ENCODE measurements around the gene ABCA8. TPM values are rescaled to one million over a fixed set of nuclear protein-coding genes. Genes with fewer than 3 reads are reported as not detected.
A peak's percentile ranks its signal among the peaks of the same experiment; 100 is the strongest.

Gene ABCA8
- polyA plus RNA-seq, 1 donor from 2014 or later = not detected

DNA sequence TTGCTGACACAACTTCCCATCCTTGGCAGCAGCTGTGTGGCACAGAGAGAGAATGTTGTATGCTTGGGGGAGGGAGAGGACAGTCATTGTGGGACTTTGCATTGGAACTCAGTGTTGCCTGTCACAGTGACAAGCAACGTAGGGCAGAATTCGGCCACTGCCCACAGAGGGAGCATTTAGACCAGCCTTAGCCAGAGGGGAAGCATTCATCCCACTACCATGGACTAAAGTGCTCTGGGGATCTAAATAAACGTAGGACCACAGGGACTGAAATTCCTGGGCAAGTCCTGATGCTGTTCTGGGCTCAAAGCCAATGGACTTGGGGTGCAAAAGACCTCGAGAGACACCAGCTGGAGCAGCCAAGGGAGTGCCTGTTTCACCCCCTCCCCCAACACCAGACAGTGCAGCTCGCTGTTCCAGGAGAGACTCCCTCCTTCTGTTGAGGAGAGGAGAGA, 44.9 kb downstream of the ABCA8 start:
- Mint-ChIP-seq H3K9me3 (peaks cover 0 to 2% (median 0%) of the 10 kb centered on the region in 3 donors), H3K4me3 (no peak overlapping the region), H3K36me3 (no peaks in the 10 kb centered on the region), H3K4me1 (peaks cover 0 to 5% (median 4%) of the 10 kb centered on the region in 3 donors), H3K27ac (no peak overlapping the region), H3K27me3 (peaks cover 2% of the 10 kb centered on the region)

DNA sequence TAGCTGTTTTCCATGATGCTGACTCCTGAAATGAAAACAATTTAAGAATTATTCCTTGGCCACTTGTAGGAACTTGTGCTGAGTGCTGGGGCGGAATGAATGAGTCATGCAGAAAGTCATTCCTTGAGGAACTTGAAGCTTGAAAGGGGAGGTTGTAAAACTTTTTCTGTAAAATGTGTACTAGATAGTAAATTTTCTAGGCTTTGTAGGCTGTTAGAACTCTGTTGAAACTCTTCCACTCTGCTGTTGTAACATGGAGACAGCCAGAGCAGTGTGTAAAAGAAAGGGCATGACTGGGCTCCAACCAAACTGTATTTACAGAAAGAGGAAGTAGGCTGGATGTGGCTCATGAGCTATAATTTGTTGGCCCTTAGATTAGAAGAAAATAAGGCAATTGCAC, 46.1 kb downstream of the ABCA8 start:
- Mint-ChIP-seq H3K4me3 (no peak overlapping the region), H3K36me3 (no peaks in the 10 kb centered on the region), H3K27me3 (no peaks in the 10 kb centered on the region), H3K9me3 (peaks cover 0 to 2% (median 0%) of the 10 kb centered on the region in 3 donors), H3K27ac (no peak overlapping the region), H3K4me1 (peaks cover 0 to 5% (median 4%) of the 10 kb centered on the region in 3 donors)

DNA sequence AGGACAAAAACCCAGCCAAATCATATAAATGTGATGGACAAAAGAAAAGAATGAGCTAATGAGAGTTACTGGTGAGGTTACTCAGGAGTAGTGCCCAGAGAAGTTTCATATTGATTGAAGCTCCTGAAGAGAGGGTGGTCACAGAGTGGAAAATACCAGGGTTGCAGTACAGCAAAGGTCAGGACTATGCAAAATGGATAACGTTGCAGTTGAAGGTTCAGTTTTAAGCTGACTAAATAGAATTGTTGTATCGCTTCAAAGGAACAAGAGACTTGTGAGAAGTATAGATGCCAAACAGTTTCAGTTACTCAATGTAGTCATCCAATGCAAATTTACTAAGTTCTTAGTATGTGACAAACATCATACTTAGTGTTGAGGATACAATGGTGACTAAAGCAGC, 47.1 kb downstream of the ABCA8 start:
- no peak overlapping the region for H3K27ac Mint-ChIP-seq
- H3K27me3 Mint-ChIP-seq = no peaks in the 10 kb centered on the region
- H3K9me3 Mint-ChIP-seq = no peaks in the 10 kb centered on the region
- no peak overlapping the region for H3K4me3 Mint-ChIP-seq
- no peaks in the 10 kb centered on the region for H3K36me3 Mint-ChIP-seq
- peaks cover 0 to 5% (median 4%) of the 10 kb centered on the region in 3 donors for H3K4me1 Mint-ChIP-seq

DNA sequence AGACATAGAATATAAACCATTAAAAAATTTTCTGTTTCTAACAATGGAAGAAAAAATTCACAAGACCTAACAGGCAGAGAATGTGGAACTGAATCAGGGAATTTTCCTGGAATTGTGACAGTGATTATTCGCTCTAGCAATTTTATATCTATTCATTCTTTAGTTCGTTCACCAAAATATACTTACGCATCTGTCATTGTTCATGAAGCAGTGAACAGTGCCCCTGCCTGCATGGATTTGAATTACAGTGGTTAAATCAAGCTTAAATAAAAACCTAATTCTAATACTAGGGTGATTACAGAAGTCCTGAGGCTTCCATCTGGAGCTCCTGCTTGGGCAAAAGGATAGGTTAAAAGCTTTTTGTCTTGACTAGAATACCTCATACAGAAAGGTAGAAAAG, 48.6 kb downstream of the ABCA8 start:
- Mint-ChIP-seq H3K36me3 (no peaks in the 10 kb centered on the region), H3K4me3 (no peak overlapping the region), H3K27ac (no peak overlapping the region), H3K4me1 (peaks cover 0 to 5% (median 4%) of the 10 kb centered on the region in 3 donors), H3K27me3 (no peaks in the 10 kb centered on the region), H3K9me3 (no peaks in the 10 kb centered on the region)

DNA sequence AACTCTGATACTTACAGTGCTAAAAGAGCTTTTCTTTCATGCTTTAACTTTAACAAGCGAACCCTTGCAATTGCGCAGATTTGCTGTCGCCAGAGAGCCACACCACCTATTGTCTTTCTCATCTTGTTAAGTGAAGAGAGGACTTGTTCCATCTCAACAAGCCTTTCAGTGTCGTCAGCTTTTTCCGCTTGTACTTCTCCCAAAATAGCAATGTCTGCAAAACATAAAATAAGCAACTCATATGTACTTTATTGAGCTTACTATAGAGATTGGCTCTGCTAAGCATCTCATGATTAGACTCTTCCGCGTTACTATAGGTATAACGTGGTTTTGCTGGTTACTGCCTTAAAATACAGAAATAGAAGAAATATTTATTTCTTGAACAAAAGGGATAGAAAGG, 51.9 kb downstream of the ABCA8 start:
- Mint-ChIP-seq H3K36me3 (no peaks in the 10 kb centered on the region), H3K4me1 (peaks cover 0 to 5% (median 0%) of the 10 kb centered on the region in 3 donors), H3K4me3 (no peak overlapping the region), H3K27me3 (peaks cover 1% of the 10 kb centered on the region), H3K27ac (no peak overlapping the region), H3K9me3 (peaks cover 0 to 5% (median 0%) of the 10 kb centered on the region in 3 donors)

DNA sequence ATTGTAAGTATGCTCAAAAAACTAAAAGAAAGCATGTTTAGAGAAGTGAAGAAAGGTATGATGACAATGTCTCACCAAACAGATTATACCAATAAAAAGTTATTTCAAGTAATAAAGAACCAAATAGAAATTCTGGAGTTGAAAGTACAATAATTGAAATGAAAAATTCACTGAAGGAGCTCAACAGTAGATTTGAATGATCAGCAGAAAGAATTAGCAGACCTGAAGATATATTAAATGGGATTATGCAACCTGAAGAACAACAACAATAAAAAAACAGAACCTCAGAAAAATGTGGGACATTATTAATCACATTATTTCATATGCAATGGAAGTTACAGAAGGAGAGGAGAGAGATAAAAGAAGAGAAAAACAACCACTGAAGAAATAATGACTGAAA, 57.6 kb downstream of the ABCA8 start:
- Mint-ChIP-seq H3K27ac (no peak overlapping the region), H3K27me3 (peaks cover 5% of the 10 kb centered on the region), H3K4me1 (no peaks in the 10 kb centered on the region), H3K9me3 (peaks cover 3 to 13% (median 11%) of the 10 kb centered on the region in 3 donors), H3K36me3 (peaks cover 4% of the 10 kb centered on the region), H3K4me3 (no peak overlapping the region)

DNA sequence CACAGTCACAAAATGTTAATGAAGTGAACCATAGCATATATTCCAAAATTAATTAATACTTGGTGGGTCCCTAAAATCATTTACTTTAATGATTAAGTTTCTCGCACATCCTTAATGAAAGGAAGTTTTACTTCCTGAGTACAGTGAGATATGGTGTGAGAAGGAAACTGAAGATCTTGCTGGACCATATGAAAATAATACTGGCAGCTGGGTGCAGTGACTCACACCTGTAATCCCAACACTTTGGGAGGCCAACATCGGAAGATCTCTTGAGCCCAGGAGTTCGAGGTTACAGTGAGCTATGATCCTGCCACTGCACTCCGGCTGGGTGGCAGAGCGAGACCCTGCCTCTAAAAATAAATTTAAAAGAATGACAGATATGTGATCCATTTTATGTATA, 62.5 kb downstream of the ABCA8 start:
- no peak overlapping the region for H3K27ac Mint-ChIP-seq
- H3K4me1 Mint-ChIP-seq = no peaks in the 10 kb centered on the region
- H3K4me3 Mint-ChIP-seq = no peak overlapping the region
- H3K36me3 Mint-ChIP-seq = peaks cover 3% of the 10 kb centered on the region
- peaks cover 5% of the 10 kb centered on the region for H3K27me3 Mint-ChIP-seq
- H3K9me3 Mint-ChIP-seq = peaks cover 3 to 8% (median 6%) of the 10 kb centered on the region in 3 donors

DNA sequence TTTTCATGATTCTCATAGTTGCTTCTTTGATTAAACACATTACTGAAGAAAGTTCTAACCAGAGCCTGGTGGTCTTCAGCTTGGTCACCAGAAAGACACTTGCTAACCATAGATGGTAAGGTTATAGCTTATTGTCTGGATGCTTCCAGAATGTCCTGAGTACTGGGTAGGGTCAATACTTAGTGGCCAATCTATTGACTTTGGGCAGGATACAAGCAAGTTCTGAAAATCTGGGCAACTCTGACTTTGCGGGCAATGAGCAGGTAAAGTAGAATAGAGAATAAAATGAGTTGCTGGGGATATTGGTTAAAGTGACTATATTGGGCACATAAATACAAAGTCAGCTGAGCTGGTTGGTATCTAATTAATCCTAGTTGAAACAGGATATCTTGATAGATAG, 63.0 kb downstream of the ABCA8 start:
- Mint-ChIP-seq H3K27me3 (peaks cover 4% of the 10 kb centered on the region), H3K27ac (no peak overlapping the region), H3K36me3 (peaks cover 2% of the 10 kb centered on the region), H3K9me3 (peaks cover 3 to 4% (median 3%) of the 10 kb centered on the region in 3 donors), H3K4me1 (no peaks in the 10 kb centered on the region), H3K4me3 (no peak overlapping the region)

DNA sequence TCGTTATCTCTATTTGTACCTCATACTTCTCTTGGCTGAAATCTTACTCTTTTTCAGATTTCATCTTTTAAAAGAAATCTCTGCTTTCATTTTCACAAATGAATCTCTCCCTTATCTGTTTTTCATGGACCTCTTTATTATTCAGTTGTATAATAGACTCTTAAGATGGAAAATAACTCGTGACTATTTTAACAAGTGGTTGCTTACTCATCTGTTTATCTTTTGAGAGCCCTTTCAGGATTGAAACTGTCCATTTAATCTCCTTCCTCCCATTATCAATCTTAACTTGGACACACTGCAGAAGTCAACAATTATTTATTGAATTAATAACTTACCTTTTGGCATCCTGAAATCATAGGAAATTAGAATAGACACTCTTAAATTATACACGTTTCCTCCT, 68.8 kb downstream of the ABCA8 start:
- no peak overlapping the region for H3K27ac Mint-ChIP-seq
- no peaks in the 10 kb centered on the region for H3K4me1 Mint-ChIP-seq
- H3K36me3 Mint-ChIP-seq = peaks cover 2% of the 10 kb centered on the region
- peaks cover 5% of the 10 kb centered on the region for H3K27me3 Mint-ChIP-seq
- H3K9me3 Mint-ChIP-seq = no peaks in the 10 kb centered on the region
- no peak overlapping the region for H3K4me3 Mint-ChIP-seq

DNA sequence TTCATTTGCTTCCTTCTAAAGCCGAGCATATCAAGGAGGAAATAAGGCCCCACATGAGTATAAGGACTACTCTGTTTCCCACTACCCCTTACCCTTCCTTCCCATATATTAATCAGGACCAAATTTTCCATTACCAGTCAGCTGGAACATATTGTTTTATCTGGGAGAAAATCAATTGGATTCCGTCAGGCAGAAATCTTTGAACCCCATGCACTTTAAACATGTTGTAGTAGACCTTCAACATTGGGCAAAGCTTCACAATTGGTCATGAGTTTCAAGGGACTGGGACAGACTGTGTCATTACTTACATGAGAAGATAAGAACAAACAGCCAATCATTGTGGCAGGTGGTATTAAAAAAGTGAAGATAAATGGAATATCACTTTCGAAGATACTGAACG, 70.3 kb downstream of the ABCA8 start:
- H3K4me3 Mint-ChIP-seq = no peak overlapping the region
- peaks cover 5% of the 10 kb centered on the region for H3K27me3 Mint-ChIP-seq
- H3K9me3 Mint-ChIP-seq = peaks cover 0 to 4% (median 3%) of the 10 kb centered on the region in 3 donors
- H3K27ac Mint-ChIP-seq = no peak overlapping the region
- peaks cover 2% of the 10 kb centered on the region for H3K36me3 Mint-ChIP-seq
- no peaks in the 10 kb centered on the region for H3K4me1 Mint-ChIP-seq

DNA sequence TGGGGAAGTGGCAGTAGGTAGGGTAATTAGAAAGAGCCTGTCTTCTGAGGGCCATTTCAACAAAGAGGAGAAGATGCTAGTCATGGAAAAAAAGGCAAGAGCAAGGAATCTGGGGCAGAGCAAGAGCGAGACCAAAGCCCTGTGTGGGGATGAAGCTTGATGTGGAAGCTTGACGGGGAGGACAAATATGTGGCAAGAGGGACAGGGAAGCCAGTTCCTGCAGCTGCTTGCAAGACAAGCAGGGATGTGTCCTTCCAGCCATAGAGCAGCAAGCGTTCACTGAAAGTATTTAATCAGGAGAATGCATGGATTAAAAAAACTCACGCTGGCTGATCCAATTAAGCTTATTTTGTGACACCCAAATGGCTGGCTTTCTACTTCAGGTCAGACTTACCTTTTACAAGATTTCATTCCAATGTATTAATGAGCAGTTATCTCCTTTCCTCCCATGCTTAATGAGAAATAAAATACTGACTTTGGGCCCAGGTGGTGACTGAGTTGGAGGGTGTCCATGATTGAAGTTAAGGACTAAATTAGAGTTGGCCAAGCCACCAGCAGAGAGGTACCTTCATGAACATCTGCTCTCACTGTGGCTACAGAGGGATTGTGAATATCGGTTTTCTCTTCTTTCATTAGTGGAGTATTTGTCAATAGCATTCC, 76.8 kb downstream of the ABCA8 start:
- peaks cover 2% of the 10 kb centered on the region for H3K27me3 Mint-ChIP-seq
- H3K27ac Mint-ChIP-seq = no peak overlapping the region
- peaks cover 8% of the 10 kb centered on the region for H3K36me3 Mint-ChIP-seq
- no peaks in the 10 kb centered on the region for H3K4me1 Mint-ChIP-seq
- H3K4me3 Mint-ChIP-seq = no peak overlapping the region
- H3K9me3 Mint-ChIP-seq = peaks cover 9 to 31% (median 21%) of the 10 kb centered on the region in 3 donors

DNA sequence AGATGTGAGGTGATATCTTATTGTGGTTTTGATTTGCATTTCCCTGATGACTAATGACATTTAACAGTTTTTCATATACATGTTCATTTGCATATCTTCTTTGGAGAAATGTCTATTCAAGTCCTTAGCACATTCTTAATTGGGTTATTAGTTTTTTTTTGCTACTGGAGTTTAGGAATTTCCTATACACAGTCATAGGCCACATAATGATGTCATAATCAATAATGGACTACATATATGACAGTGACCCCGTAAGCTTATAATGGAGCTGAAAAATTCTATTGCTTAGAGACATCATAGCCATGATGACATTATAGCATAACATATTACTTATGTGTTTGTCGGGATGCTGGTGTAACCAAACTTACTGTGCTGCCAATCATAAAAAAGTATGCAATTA, 83.7 kb downstream of the ABCA8 start:
- H3K27me3 Mint-ChIP-seq = no peaks in the 10 kb centered on the region
- no peaks in the 10 kb centered on the region for H3K4me1 Mint-ChIP-seq
- peaks cover 0 to 9% (median 4%) of the 10 kb centered on the region in 3 donors for H3K9me3 Mint-ChIP-seq
- peaks cover 4% of the 10 kb centered on the region for H3K36me3 Mint-ChIP-seq
- H3K4me3 Mint-ChIP-seq = no peak overlapping the region
- no peak overlapping the region for H3K27ac Mint-ChIP-seq

DNA sequence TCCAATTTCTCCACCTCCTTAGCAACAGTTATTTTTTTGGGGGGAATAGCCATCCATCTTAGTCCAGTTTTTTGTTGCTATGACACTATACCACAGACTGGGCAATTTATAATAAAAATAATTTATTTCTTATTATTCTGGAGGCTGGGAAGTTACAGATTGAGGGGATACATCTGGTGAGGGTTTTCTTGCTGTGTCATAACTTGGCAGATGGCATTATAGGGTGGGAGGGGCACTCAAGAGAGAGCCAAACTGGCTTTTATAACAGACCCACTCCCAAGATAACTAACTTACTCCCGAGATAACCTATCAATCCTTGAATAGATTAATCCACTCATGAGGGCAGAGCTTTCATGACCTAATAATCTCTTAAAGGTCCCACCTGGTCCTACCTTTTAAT, 84.2 kb downstream of the ABCA8 start:
- Mint-ChIP-seq H3K9me3 (peaks cover 0 to 9% (median 4%) of the 10 kb centered on the region in 3 donors), H3K4me1 (no peaks in the 10 kb centered on the region)

DNA sequence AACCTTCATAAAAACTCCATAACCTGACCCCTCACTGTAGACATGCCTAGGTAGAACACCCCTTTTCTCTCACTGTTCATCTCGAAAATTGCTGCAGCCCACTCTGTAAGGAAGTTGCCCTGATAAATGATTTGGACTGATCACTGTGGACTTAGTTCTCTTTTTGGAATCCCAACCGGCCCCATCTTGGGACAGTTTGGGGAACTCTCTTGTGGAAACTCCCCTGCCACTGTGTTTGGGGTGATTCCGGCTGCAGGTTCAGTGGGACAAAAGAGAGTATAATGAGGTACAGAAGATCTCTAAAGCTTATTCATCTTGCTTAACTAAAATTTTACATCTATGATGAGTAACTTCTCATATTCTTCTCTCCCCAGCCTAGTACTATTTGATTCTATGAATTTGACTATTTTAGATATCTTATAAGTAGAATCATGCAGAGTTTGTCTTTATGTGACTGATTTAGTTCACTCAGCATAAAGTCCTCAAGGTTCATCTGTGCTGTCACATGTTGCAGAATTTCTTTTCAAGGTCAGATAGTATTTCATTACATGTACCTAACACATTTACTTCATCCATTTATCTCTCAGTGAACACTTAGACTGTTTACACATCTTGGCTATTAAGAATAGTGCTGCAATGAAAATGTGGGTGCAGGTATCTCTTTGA, 84.9 kb downstream of the ABCA8 start:
- H3K4me3 Mint-ChIP-seq = no peak overlapping the region
- no peaks in the 10 kb centered on the region for H3K4me1 Mint-ChIP-seq
- H3K36me3 Mint-ChIP-seq = peaks cover 4% of the 10 kb centered on the region
- peaks cover 0 to 9% (median 4%) of the 10 kb centered on the region in 3 donors for H3K9me3 Mint-ChIP-seq
- H3K27me3 Mint-ChIP-seq = no peaks in the 10 kb centered on the region
- H3K27ac Mint-ChIP-seq = peak overlapping the region in 1 of 3 donors; percentile 9

More for the DNA sequence above, 84.2 kb downstream of the ABCA8 start:
- Mint-ChIP-seq H3K36me3 (peaks cover 4% of the 10 kb centered on the region), H3K4me3 (no peak overlapping the region), H3K27ac (no peak overlapping the region), H3K27me3 (no peaks in the 10 kb centered on the region)

DNA sequence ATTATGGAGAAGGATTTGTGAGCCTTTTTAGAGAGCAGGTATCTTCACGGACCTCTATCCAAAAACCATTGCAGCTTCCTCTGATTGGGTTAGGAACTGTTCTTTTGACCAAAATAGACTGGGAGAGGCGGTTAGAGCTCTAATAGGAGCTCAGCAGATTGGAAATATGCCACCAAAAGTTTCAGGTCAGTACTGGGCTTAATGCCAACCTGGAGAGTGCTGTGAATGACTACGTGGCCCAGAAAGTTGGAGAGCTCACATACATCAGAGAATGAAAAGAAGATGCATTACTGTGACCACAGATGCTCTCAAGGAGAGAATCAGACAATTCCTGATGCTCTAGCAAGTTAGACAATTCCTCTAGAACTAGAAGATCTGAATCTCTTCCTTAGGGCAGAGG, 86.5 kb downstream of the ABCA8 start:
- Mint-ChIP-seq H3K27me3 (no peaks in the 10 kb centered on the region), H3K4me1 (no peaks in the 10 kb centered on the region), H3K27ac (no peak overlapping the region), H3K4me3 (no peak overlapping the region), H3K36me3 (no peaks in the 10 kb centered on the region), H3K9me3 (peaks cover 1 to 6% (median 3%) of the 10 kb centered on the region in 3 donors)
